A549 (cell line): Measurements from ENCODE around the gene RIMS4. TPM values are rescaled to one million over a fixed set of nuclear protein-coding genes. Genes with fewer than 3 reads are reported as not detected.

Source experiments
- ATAC-seq, 2 experiments: fragments of 200-7000 bp in 1 of 2; fragments of >200 bp in 1 of 2; cut with Nextera tagmentation in 1 of 2; cut with Tn5 transposase in 1 of 2; 3 replicates each; pipeline versions ENCODE4 v1.8.0 to v1.9.1; 2018 to 2020; ENCODE audit warnings: mild to moderate bottlenecking in 1 of 2, moderate library complexity in 1 of 2
- CTCF ChIA-PET: fragments of 300-600 bp; sonication (Branson Sonifier 250); formaldehyde crosslinking; extraction: SDS; loops from one replicate; lab custom pipeline; 2021; ENCODE audit warnings: antibody characterized with exemption, inconsistent platforms; lab: Yijun Ruan, JAX
- POLR2A ChIA-PET: fragments of 350-600 bp; formaldehyde crosslinking; extraction: SDS; loops from one replicate; lab custom pipeline; 2021; ENCODE audit warnings: antibody characterized with exemption, inconsistent platforms; lab: Yijun Ruan, JAX
- DNase-seq, 2 experiments: peaks; one replicate each; pipeline versions ENCODE4 v3.0.0 to v3.0.0-alpha.2; 2011 to 2016; ENCODE audit warnings: low read depth in 1 of 2, low spot score in 1 of 2
- FAIRE-seq: peaks from 2 replicates; lab custom pipeline; 2011; peaks lifted over from hg19 to GRCh38; lab: Jason Lieb, UNC
- H3K27ac ChIP-seq, 2 experiments: fragments of >200 bp; sonication (Bioruptor Twin); formaldehyde crosslinking; 3 replicates each; pipeline ENCODE4 v1.5.1; 2016 to 2017
- H3K4me1 ChIP-seq: fragments of >200 bp; sonication (Bioruptor Twin); formaldehyde crosslinking; 3 replicates; pipeline ENCODE4 v1.6.1; 2016
- H3K4me2 ChIP-seq: fragments of >200 bp; sonication (Bioruptor Twin); formaldehyde crosslinking; 3 replicates; pipeline ENCODE4 v1.6.1; 2016
- H3K4me3 ChIP-seq: fragments of >200 bp; sonication (Bioruptor Twin); formaldehyde crosslinking; 3 replicates; pipeline ENCODE4 v1.5.1; 2016
- H3K9me3 ChIP-seq: fragments of >200 bp; sonication (Bioruptor Twin); formaldehyde crosslinking; 3 replicates; pipeline ENCODE4 v1.6.1; 2016
- CEBPB ChIP-seq, 2 experiments: fragments of >200 bp in 1 of 2; sonication (Bioruptor Twin) in 1 of 2; formaldehyde crosslinking in 1 of 2; IDR thresholded peaks; 2 replicates each; pipeline ENCODE4 v1.6.1; 2012 to 2016
- CHD2 ChIP-seq: fragments of 150-350 bp; IDR thresholded peaks from 2 replicates; pipeline ENCODE4 v1.6.1; 2014; ENCODE audit warnings: low read length; ENCODE audit not compliant: partially characterized antibody
- CHD4 ChIP-seq: fragments of 200-600 bp; sonication (generic); IDR thresholded peaks from 2 replicates; pipeline ENCODE4 v1.6.1; 2016; ENCODE audit warnings: antibody characterized with exemption, mild to moderate bottlenecking, borderline replicate concordance
- CTCF ChIP-seq: fragments of >200 bp; sonication (Bioruptor Twin); formaldehyde crosslinking; IDR thresholded peaks from 3 replicates; pipeline ENCODE4 v1.5.1; 2016
- EHMT2 ChIP-seq: fragments of 200-600 bp; sonication (generic); IDR thresholded peaks from 2 replicates; pipeline ENCODE4 v1.6.1; 2016; ENCODE audit warnings: antibody characterized with exemption, low read depth, mild to moderate bottlenecking, moderate library complexity
- EP300 ChIP-seq, 2 experiments: fragments of >200 bp; sonication (Bioruptor Twin); formaldehyde crosslinking; IDR thresholded peaks; 2 replicates in 1 of 2; 3 replicates in 1 of 2; pipeline ENCODE4 v1.6.1; 2016 to 2017
- HEYL ChIP-seq: fragments of 250-450 bp; sonication (Bioruptor Pico); IDR thresholded peaks from 2 replicates; pipeline ENCODE4 v1.8.0; 2021; ENCODE audit warnings: mild to moderate bottlenecking, moderate library complexity
- HOXA7 ChIP-seq: fragments of 250-450 bp; sonication (Bioruptor Pico); IDR thresholded peaks from 2 replicates; pipeline ENCODE4 v1.5.0; 2020; ENCODE audit warnings: mild to moderate bottlenecking, moderate library complexity
- KDM5A ChIP-seq: fragments of 200-600 bp; sonication (generic); IDR thresholded peaks from 2 replicates; pipeline ENCODE4 v1.6.1; 2016; ENCODE audit warnings: antibody characterized with exemption, mild to moderate bottlenecking
- MAX ChIP-seq: IDR thresholded peaks from 2 replicates; pipeline ENCODE4 v1.6.1; 2012
- MAZ ChIP-seq: fragments of 150-350 bp; IDR thresholded peaks from 2 replicates; pipeline ENCODE4 v1.6.1; 2014; ENCODE audit warnings: antibody characterized with exemption, low read depth, low read length, borderline replicate concordance
- MYC ChIP-seq: IDR thresholded peaks from 2 replicates; pipeline ENCODE4 v1.6.1; 2012; ENCODE audit warnings: mild to moderate bottlenecking, inconsistent platforms, low read length, improper control_type of control experiment, borderline replicate concordance
- NFE2L2 ChIP-seq: fragments of 150-350 bp; conservative IDR thresholded peaks from 2 replicates; pipeline ENCODE4 v1.6.1; 2014; ENCODE audit warnings: low read length
- PBX3 ChIP-seq: IDR thresholded peaks from 2 replicates; pipeline ENCODE4 v1.6.1; 2012
- POLR2A ChIP-seq: IDR thresholded peaks from 2 replicates; pipeline ENCODE4 v1.6.1; 2012; ENCODE audit warnings: mild to moderate bottlenecking, low read length
- RAD21 ChIP-seq, 2 experiments: fragments of >200 bp in 1 of 2; sonication (Bioruptor Twin) in 1 of 2; formaldehyde crosslinking in 1 of 2; IDR thresholded peaks in 1 of 2; conservative IDR thresholded peaks in 1 of 2; 2 replicates in 1 of 2; 3 replicates in 1 of 2; pipeline ENCODE4 v1.6.1; 2012 to 2018; ENCODE audit warnings: inconsistent platforms in 1 of 2
- RARB ChIP-seq: fragments of 250-450 bp; sonication (Bioruptor Pico); IDR thresholded peaks from 2 replicates; pipeline ENCODE4 v1.8.0; 2021; ENCODE audit warnings: mild to moderate bottlenecking, moderate library complexity
- TFCP2L1 ChIP-seq: fragments of 250-450 bp; sonication (Bioruptor Pico); IDR thresholded peaks from 2 replicates; pipeline ENCODE4 v1.5.0; 2021; ENCODE audit warnings: mild to moderate bottlenecking
- USF2 ChIP-seq: fragments of 450-650 bp; IDR thresholded peaks from 2 replicates; pipeline ENCODE4 v1.6.1; 2014; ENCODE audit warnings: antibody characterized with exemption
- ZNF302 ChIP-seq: fragments of 250-450 bp; sonication (Bioruptor Pico); IDR thresholded peaks from 2 replicates; pipeline ENCODE4 v1.9.0; 2021; ENCODE audit warnings: inconsistent platforms, mild to moderate bottlenecking, moderate library complexity
- WGBS: methylation state at CpG from one replicate; pipeline ENCODE4 v1.1.6; 2017; ENCODE audit errors: missing lambda C conversion rate; 5-methylcytosine and 5-hydroxymethylcytosine counted together
- polyA plus RNA-seq, 4 experiments: library from polyadenylated mRNA; depleted of rRNA in 3 of 4; stranded (reverse); fragments of >200 nt; fragmentation: RNase III in 1 of 4; extraction: RNeasy Plus Mini Kit Qiagen cat#74134 plus additional on column Dnase treatment in 1 of 4; gene quantifications; 2 replicates in 3 of 4; 3 replicates in 1 of 4; pipeline ENCODE4 v1.2.3, GENCODE V29; 2011 to 2017

Gene RIMS4
- polyA plus RNA-seq, 2 of the 4 experiments (the other 2 are of a cell fraction), result 0.39 to 1.3 TPM

- CTCF ChIA-PET, result interaction anchor here (1.1 to 21.9 kb wide), 6 partner anchors 9 to 45 kb away, joined by 3 to 525 read pairs (median 6); no protein-coding TSS in a partner anchor
- DNase-seq, result no peak
- H3K9me3 ChIP-seq, result no peaks in the 10 kb centered on the region
These were observed 82.7 kb downstream of the RIMS4 start for GRCh38 chr20:44727651-44728050.

GRCh38 chr20:44727039-44727438 lies 83.3 kb downstream of the RIMS4 start:
- Histone ChIP-seq H3K4me2 (no peak overlapping the region; the same call in 2 of the 3 replicates), H3K4me1 (peaks cover 82% of the 10 kb centered on the region), H3K9me3 (no peaks in the 10 kb centered on the region), H3K4me3 (no peak overlapping the region), H3K27ac (peak overlapping the region; percentile 96 to 98)
- no peak for TF ChIP-seq KDM5A
- no peak for TF ChIP-seq ZNF302 (CRISPR knock-in tag)
- TF ChIP-seq HEYL (CRISPR knock-in tag), result no peak
- TF ChIP-seq MYC, result no peak
- TF ChIP-seq CTCF, result no peak
- TF ChIP-seq TFCP2L1, result no peak
- ChIA-PET CTCF (interaction anchor here (1.1 to 21.9 kb wide), 6 partner anchors 9 to 44 kb away, joined by 3 to 525 read pairs (median 6); no protein-coding TSS in a partner anchor), POLR2A (interaction anchor here (2.5 kb wide), 1 partner anchor 12 kb away, joined by 7 read pairs; the partner anchor contains the start of gene CCN5)
- ATAC-seq (no peak), FAIRE-seq (no peak), DNase-seq (no peak)
- WGBS, result 92% methylated on average over 2 of the region's 11 CpGs

More at GRCh38 chr20:44727651-44728050, 82.7 kb downstream of the RIMS4 start:
- H3K27ac ChIP-seq, result peak overlapping the region; percentile 96 to 98
- H3K4me1 ChIP-seq, result peaks cover 84% of the 10 kb centered on the region
- no peak for ATAC-seq
- no peak overlapping the region for H3K4me3 ChIP-seq
- FAIRE-seq, result no peak
- WGBS, result 58% methylated on average over 2 of the region's 2 CpGs
- POLR2A ChIA-PET, result interaction anchor here (2.5 kb wide), 1 partner anchor 13 kb away, joined by 7 read pairs; the partner anchor contains the start of gene CCN5
- TF ChIP-seq MAZ (no peak), POLR2A (no peak), USF2 (no peak), CHD4 (no peak), NFE2L2 (no peak), RAD21 (conservative IDR thresholded peaks at IDR 0.05 in 1 of 2, IDR thresholded peaks at IDR 0.05 in 1 of 2) (no peak), PBX3 (no peak), HOXA7 (no peak), CTCF (no peak), CHD2 (no peak), EHMT2 (no peak), RARB (CRISPR knock-in tag) (no peak), HEYL (CRISPR knock-in tag) (no peak), MAX (no peak), EP300 (IDR thresholded peaks at IDR 0.05) (no peak), CEBPB (IDR thresholded peaks at IDR 0.05) (no peak)
- peak overlapping the region; percentile 80 for H3K4me2 ChIP-seq
